ENCODE measurements around the gene ERBB3.

The ERBB3 gene

DNA sequence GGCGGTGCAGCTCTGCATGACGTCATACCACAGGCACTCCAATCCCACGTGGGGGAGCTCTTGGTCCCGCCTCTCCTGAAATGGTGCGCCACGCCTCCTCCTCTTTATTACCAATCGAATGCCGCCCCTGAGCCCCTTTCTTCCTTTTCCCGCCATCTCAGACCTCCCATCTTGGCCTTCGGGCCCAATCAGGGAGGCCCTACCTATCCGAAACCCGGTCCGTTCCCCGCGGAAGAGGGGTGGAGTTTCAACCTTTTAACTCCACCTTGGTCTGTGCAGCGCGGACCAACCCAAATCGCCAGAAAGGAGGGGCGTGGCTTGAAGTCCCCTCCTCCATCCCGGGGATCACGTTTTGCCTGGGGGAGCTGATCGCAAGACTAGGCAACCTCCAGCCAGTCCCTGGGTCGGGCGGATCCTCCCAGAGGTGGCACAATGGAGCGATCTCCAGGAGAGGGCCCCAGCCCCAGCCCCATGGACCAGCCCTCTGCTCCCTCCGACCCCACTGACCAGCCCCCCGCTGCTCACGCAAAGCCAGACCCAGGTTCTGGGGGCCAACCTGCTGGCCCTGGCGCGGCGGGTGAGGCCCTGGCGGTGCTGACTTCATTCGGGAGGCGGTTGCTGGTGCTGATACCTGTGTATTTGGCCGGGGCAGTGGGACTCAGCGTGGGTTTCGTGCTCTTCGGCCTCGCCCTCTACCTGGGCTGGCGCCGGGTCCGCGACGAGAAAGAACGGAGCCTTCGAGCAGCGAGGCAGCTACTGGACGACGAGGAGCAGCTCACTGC lies 48.1 kb downstream of the ERBB3 start, which contains the start of gene ESYT1:
ESYT1 (plus strand) TSS at position 380 of the 782 bp plus-strand sequence; CDS start at position 433, 53 bp downstream.
- TF ChIP-seq, protein P1, sequence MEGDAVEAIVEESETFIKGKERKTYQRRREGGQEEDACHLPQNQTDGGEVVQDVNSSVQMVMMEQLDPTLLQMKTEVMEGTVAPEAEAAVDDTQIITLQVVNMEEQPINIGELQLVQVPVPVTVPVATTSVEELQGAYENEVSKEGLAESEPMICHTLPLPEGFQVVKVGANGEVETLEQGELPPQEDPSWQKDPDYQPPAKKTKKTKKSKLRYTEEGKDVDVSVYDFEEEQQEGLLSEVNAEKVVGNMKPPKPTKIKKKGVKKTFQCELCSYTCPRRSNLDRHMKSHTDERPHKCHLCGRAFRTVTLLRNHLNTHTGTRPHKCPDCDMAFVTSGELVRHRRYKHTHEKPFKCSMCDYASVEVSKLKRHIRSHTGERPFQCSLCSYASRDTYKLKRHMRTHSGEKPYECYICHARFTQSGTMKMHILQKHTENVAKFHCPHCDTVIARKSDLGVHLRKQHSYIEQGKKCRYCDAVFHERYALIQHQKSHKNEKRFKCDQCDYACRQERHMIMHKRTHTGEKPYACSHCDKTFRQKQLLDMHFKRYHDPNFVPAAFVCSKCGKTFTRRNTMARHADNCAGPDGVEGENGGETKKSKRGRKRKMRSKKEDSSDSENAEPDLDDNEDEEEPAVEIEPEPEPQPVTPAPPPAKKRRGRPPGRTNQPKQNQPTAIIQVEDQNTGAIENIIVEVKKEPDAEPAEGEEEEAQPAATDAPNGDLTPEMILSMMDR (IDR thresholded peaks at IDR 0.05; ENCODE audit: insufficient read depth, missing control alignments) = no peak
- DNase-seq (ENCODE audit: insufficient read length, low spot score) = peak; percentile 78

DNA sequence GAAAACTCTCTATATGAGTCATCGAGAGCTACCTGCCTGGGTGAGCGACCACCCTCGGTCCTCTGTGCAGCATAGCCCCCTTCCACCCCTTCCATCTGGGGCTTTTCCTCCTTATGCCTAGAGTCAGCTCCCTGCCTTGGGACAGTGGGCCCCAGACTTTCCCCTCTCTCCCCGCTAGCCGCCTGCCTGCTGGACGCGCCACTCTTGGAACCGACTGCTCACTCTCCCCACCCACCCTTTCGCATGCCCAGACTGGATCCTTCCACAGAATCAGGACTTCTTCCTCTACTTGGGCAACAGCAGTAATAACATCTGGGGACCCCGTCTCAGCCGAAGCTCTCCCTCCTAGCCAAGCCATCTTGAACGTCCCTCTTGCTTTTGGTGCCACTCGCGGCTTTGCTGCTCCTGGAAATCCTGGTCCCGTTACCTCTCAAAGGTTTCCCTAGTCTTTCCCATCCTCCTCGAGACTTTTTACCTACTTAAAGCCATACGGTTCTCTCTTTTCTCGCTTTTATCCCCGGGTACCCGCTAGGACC lies 48.8 kb downstream of the ERBB3 start:
- FAIRE-seq = no peak
- DNase-seq (ENCODE audit: insufficient read length, low spot score) = no peak
- TF ChIP-seq, protein P1 (IDR thresholded peaks at IDR 0.05; ENCODE audit: insufficient read depth, missing control alignments) = no peak

More for the DNA sequence above, 48.1 kb downstream of the ERBB3 start, which contains the start of gene ESYT1:
- FAIRE-seq = no peak

DNA sequence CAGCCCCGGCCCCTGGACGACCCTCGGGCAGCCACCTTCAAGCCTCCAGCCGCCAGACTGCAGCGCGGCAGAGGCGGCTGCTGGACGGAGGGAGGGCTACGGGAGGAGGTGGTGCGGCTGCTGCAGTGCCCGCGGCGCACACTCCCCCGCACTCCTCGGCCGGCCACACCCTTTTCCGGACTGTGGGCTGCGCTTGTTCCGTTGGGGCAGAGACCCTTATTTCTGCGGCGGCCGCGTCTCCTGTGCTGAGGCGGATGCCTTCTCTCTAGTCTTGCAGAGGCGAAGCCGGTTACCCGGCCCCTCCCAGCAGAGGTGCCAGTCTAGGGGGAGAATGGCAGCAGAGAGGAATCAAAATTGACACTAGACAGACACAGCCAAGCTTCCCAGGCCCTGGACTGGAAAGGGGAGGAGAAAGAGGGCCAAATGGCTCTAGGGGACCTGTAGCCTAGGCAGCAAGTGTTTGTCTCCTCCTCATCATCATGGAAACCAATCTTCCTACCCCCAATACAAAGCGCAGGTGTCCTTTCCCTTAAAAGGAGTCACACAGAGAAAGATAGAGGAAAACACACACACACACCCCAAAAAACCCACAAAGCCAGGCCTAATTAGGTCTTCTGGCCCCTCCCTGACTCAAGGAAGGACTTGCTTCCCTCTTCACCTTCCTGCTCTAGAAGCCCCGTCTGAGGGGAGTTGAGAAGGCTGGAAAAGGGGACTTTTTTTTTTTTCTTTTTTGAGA lies 49.4 kb downstream of the ERBB3 start:
- no peak for DNase-seq (ENCODE audit: insufficient read length, low spot score)
- FAIRE-seq = no peak
- TF ChIP-seq, protein P1 (IDR thresholded peaks at IDR 0.05; ENCODE audit: insufficient read depth, missing control alignments) = no peak

DNA sequence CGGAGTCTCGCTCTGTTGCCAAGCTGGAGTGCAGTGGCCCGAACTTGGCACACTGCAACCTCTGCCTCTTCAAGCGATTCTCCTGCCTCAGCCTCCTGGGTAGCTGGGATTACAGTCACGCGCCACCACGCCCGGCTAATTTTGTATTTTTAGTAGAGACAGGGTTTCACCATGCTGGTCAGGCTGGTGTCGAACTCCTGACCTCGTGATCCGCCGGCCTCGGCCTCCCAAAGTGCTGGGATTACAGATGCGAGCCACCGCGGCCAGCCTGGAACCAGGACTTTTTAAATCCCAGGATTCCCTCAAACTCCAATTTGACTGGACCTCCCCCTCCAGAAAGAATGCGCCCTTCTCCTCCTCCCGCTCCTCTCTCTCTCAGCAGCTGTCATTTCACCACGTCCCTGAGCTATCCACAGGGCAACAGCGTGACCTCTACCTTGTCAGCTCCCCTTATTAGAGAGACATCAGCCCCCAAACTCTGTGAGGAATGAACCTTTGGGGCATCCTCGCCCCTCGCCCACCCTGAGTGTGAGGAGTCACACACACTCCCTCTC lies 50.1 kb downstream of the ERBB3 start:
- DNase-seq (ENCODE audit: insufficient read length, low spot score) = no peak
- TF ChIP-seq, protein P1 (IDR thresholded peaks at IDR 0.05; ENCODE audit: insufficient read depth, missing control alignments) = no peak
- FAIRE-seq = no peak

DNA sequence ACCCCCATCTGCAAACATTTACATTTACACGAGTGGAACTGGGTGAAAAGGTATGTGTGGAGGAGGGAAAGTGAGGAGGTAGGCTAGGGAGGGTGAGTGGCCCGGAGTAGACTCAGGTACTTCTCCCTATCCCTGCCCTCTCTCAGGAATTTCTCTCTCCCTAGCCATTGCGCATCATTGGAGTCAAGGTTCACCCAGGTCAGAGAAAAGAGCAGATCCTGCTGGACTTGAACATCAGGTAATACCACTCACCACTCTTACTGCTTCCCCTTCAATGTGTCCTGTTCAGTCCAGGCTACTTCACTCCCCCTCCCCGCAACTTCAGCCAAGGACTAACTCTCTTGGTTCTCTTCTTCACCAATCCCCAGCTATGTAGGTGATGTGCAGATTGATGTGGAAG lies 50.9 kb downstream of the ERBB3 start:
- FAIRE-seq (no peak), DNase-seq (ENCODE audit: insufficient read length, low spot score) (no peak)
- TF ChIP-seq, protein P1 (IDR thresholded peaks at IDR 0.05; ENCODE audit: insufficient read depth, missing control alignments) = no peak

DNA sequence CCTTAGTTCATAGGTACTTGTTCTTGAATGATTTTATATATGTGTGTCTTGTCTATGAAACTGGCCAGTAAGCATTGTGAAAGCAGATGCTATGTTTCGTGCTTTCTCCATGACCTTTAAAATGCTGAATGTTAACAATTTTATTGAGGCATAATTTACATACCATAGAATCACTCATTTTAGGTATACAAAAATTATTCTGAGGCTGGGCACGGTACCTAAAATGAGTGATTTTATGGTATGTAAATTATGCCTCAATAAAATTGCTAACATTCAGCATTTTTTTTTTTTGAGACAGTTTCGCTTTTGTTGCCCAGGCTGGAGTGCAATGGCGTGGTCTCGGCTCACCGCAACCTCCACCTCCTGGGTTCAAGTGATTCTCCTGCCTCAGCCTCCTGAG lies 54.9 kb downstream of the ERBB3 start:
- FAIRE-seq (no peak), DNase-seq (ENCODE audit: insufficient read length, low spot score) (no peak)
- TF ChIP-seq, protein P1 (IDR thresholded peaks at IDR 0.05; ENCODE audit: insufficient read depth, missing control alignments) = no peak
